PC-3 (cell line): ENCODE measurements around the gene UBL4A. TPM values are rescaled to one million over a fixed set of nuclear protein-coding genes. Genes with fewer than 3 reads are reported as not detected.

Source experiments
- ATAC-seq: fragments of 200-7000 bp; cut with Tn5 transposase; 2 replicates; pipeline ENCODE4 v1.9.1; 2020; ENCODE audit warnings: mild to moderate bottlenecking, moderate library complexity
- BruUV-seq: library from RNA; stranded (reverse); fragments of 400-500 nt; replicated peaks from 2 replicates; lab custom pipeline; 2021; lab: Mats Ljungman, UMichigan
- CTCF ChIA-PET: fragments of 300-600 bp; sonication (Branson Sonifier 250); formaldehyde crosslinking; loops from one replicate; lab custom pipeline; 2022; ENCODE audit warnings: antibody characterized with exemption; lab: Charles Lee
- POLR2A ChIA-PET: fragments of 300-600 bp; sonication (Branson Sonifier 250); formaldehyde crosslinking; loops from one replicate; lab custom pipeline; 2022; ENCODE audit warnings: antibody characterized with exemption; ENCODE audit not compliant: unreplicated experiment; lab: Charles Lee
- DNase-seq: peaks from one replicate; pipeline ENCODE4 v3.0.0-alpha.2; 2015
- H2AFZ ChIP-seq: fragments of 300-600 bp; sonication (generic); 2 replicates; pipeline ENCODE4 v1.6.0; 2016; ENCODE audit warnings: antibody characterized with exemption, low read length
- H3F3A ChIP-seq: fragments of 300-600 bp; sonication (generic); one replicate; pipeline ENCODE4 v1.6.0; 2017; ENCODE audit warnings: antibody characterized with exemption, low read length, control low read depth, mild to moderate bottlenecking; ENCODE audit not compliant: unreplicated experiment
- H3K27ac ChIP-seq: fragments of 300-600 bp; sonication (generic); 2 replicates; pipeline ENCODE4 v1.5.1; 2016; ENCODE audit warnings: mild to moderate bottlenecking, low read length
- H3K27me3 ChIP-seq: fragments of 300-600 bp; sonication (generic); 2 replicates; pipeline ENCODE4 v1.6.1; 2016; ENCODE audit warnings: low read length, mixed read lengths
- H3K36me3 ChIP-seq: fragments of 300-600 bp; sonication (generic); 2 replicates; pipeline ENCODE4 v1.6.1; 2016; ENCODE audit warnings: low read depth, mixed run types, low read length, mixed read lengths
- H3K4me1 ChIP-seq: fragments of 300-600 bp; sonication (generic); 2 replicates; pipeline ENCODE4 v1.5.1; 2016; ENCODE audit warnings: low read length; ENCODE audit not compliant: insufficient read depth
- H3K4me2 ChIP-seq: fragments of 300-600 bp; sonication (generic); 2 replicates; pipeline ENCODE4 v1.6.0; 2016; ENCODE audit warnings: low read length
- H3K4me3 ChIP-seq: fragments of 300-600 bp; sonication (generic); 2 replicates; pipeline ENCODE4 v1.5.1; 2016; ENCODE audit warnings: mild to moderate bottlenecking, low read length, mixed read lengths
- H3K79me2 ChIP-seq: fragments of 300-600 bp; sonication (generic); 2 replicates; pipeline ENCODE4 v1.6.1; 2017; ENCODE audit warnings: low read length, mixed read lengths
- H3K9ac ChIP-seq: fragments of 300-600 bp; sonication (generic); 2 replicates; pipeline ENCODE4 v1.6.0; 2016; ENCODE audit warnings: mild to moderate bottlenecking, low read length
- H3K9me2 ChIP-seq: fragments of 300-600 bp; sonication (generic); replicated peaks from 2 replicates; pipeline ENCODE4 v1.6.1; 2016; ENCODE audit warnings: mixed run types, low read length, mixed read lengths
- H3K9me3 ChIP-seq: fragments of 300-600 bp; sonication (generic); 2 replicates; pipeline ENCODE4 v1.6.1; 2016; ENCODE audit warnings: low read length, mixed read lengths
- H4K20me1 ChIP-seq: fragments of 300-600 bp; sonication (generic); 2 replicates; pipeline ENCODE4 v1.6.1; 2016; ENCODE audit warnings: low read length, mixed read lengths
- EZH2 ChIP-seq: fragments of 300-600 bp; sonication (generic); IDR thresholded peaks from one replicate; pipeline ENCODE4 v1.6.1; 2017; ENCODE audit warnings: antibody characterized with exemption, mild to moderate bottlenecking, low read length; ENCODE audit not compliant: unreplicated experiment
- EZH2phosphoT487 ChIP-seq: fragments of 300-600 bp; sonication (generic); IDR thresholded peaks from 2 replicates; pipeline ENCODE4 v1.6.1; 2018; ENCODE audit warnings: mild to moderate bottlenecking, antibody characterized with exemption, low read length, borderline replicate concordance
- intact Hi-C: fragments of 100-400 bp; cut with micrococcal nuclease; formaldehyde crosslinking; loops from 2 replicates; pipeline ENCODE4 v1.9.0; 2023
- microRNA-seq: library from miRNA; unstranded; fragments of <30 nt; microRNA quantifications from one replicate; pipeline ENCODE4 v1.1.0, GENCODE V29; 2020; ENCODE audit not compliant: unreplicated experiment
- total RNA-seq: library from RNA; depleted of rRNA; stranded (reverse); fragments of >200 nt; gene quantifications from 2 replicates; pipeline ENCODE4 v1.2.3, GENCODE V29; 2014; rRNA removed
- TF ChIP-seq, protein P1 (sequence below): fragments of 300-600 bp; sonication (generic); conservative IDR thresholded peaks from 2 replicates; pipeline ENCODE4 v1.5.1; 2017; ENCODE audit warnings: antibody characterized with exemption, low read depth, mild to moderate bottlenecking, low read length

Gene UBL4A
- total RNA-seq, 1 experiment from 2014 or later, result 92.3 TPM

DNA sequence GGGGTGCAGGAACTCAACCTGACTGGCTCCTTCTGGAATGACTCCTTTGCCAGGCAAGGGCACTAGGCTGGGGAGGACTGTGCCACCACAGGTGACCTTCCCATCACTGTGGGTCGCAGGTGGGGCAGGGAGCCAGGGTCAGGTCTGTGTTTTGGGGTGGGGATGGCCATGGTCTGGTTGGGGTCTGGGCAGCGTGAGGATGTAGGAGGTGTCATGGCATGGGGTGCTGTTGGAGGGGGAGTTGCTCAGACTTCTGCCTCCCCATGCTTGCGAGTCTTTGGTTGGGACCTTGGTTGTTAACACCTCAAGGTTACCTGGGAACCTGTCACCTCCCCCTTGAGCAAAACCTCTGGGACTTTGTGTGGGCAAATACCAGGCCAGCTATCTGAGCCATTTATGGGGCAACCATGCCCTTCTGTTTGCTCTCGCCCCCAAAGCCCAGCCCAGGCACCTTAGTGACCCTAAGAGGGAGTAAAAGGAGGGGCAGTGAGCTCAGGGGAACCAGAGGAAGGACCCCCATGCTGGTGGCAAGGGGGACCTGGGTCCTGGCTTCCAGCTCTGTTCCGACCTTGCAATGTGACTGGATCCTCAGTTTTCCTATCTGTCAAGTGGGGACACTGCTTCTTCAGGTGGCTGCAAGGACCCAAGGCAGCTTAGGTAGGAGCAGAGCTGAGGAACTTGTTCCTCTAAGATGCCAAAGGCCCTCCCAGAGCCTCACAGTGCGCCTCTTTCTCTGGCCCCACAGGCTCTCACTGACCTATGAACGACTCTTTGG lies 51.8 kb downstream of the UBL4A start:
- POLR2A ChIA-PET, result no interaction called here
- peaks cover 11% of the 10 kb centered on the region for H4K20me1 ChIP-seq

More for the DNA sequence above, 51.8 kb downstream of the UBL4A start:
- Histone ChIP-seq H3K9me2 (no peaks in the 10 kb centered on the region), H3K79me2 (peaks cover 42% of the 10 kb centered on the region), H3K27me3 (no peaks in the 10 kb centered on the region), H3F3A (no peaks in the 10 kb centered on the region), H3K9me3 (no peaks in the 10 kb centered on the region), H3K4me1 (peaks cover 27% of the 10 kb centered on the region), H3K27ac (no peak overlapping the region), H3K9ac (no peak overlapping the region), H2AFZ (no peak overlapping the region), H3K4me2 (no peak overlapping the region), H3K36me3 (no peaks in the 10 kb centered on the region; the same call in 1 of the 2 replicates), H3K4me3 (no peak overlapping the region)
- DNase-seq (no peak), ATAC-seq (no peak)
- no TSS peak for BruUV-seq
- TF ChIP-seq, protein P1, sequence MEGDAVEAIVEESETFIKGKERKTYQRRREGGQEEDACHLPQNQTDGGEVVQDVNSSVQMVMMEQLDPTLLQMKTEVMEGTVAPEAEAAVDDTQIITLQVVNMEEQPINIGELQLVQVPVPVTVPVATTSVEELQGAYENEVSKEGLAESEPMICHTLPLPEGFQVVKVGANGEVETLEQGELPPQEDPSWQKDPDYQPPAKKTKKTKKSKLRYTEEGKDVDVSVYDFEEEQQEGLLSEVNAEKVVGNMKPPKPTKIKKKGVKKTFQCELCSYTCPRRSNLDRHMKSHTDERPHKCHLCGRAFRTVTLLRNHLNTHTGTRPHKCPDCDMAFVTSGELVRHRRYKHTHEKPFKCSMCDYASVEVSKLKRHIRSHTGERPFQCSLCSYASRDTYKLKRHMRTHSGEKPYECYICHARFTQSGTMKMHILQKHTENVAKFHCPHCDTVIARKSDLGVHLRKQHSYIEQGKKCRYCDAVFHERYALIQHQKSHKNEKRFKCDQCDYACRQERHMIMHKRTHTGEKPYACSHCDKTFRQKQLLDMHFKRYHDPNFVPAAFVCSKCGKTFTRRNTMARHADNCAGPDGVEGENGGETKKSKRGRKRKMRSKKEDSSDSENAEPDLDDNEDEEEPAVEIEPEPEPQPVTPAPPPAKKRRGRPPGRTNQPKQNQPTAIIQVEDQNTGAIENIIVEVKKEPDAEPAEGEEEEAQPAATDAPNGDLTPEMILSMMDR, result no peak
- TF ChIP-seq EZH2 (no peak), EZH2phosphoT487 (no peak)
- CTCF ChIA-PET, result no interaction called here
- intact Hi-C loops, result no loop called here

Small RNA genes lying within 50 kb of the gene (microRNA-seq; reads per million reads assigned to microRNA genes)
- 1.0 reads per million for gene MIR6858

Other genes with a start within 250 kb of the UBL4A start
- gene OPN1MW3, start 229.0 kb downstream of the UBL4A start, total RNA-seq, result not detected in 2 replicates
- gene TEX28, start 191.5 kb downstream of the UBL4A start, total RNA-seq, result 0.11 TPM in 1 of 2 replicates, not detected in the other
- not detected in 2 replicates for gene TKTL1, start 190.8 kb downstream of the UBL4A start, total RNA-seq
- gene FLNA, start 112.0 kb downstream of the UBL4A start, total RNA-seq, result 2,058 and 3,170 TPM in 2 replicates
- 46.8 and 49.0 TPM in 2 replicates for gene EMD, start 107.3 kb downstream of the UBL4A start, total RNA-seq
- gene RPL10, start 88.2 kb downstream of the UBL4A start, total RNA-seq, result 2,879 and 3,401 TPM in 2 replicates
- gene DNASE1L1, start 77.4 kb downstream of the UBL4A start, total RNA-seq, result 29.8 TPM in 2 replicates
- gene TAFAZZIN, start 75.1 kb downstream of the UBL4A start, total RNA-seq, result 39.4 and 41.5 TPM in 2 replicates
- 68.7 and 94.0 TPM in 2 replicates for gene ATP6AP1, start 57.9 kb downstream of the UBL4A start, total RNA-seq
- gene GDI1, start 49.5 kb downstream of the UBL4A start, total RNA-seq, result 96.1 and 97.1 TPM in 2 replicates
- 53.8 and 76.7 TPM in 2 replicates for gene FAM50A, start 42.5 kb downstream of the UBL4A start, total RNA-seq
- gene PLXNA3, start 28.3 kb downstream of the UBL4A start, total RNA-seq, result 5.3 and 21.8 TPM in 2 replicates
- gene LAGE3, start 7.3 kb downstream of the UBL4A start, total RNA-seq, result 82.8 and 87.4 TPM in 2 replicates
- gene SLC10A3, start 4.0 kb upstream of the UBL4A start, total RNA-seq, result 42.1 and 50.6 TPM in 2 replicates
- 69.2 and 88.0 TPM in 2 replicates for gene FAM3A, start 29.6 kb upstream of the UBL4A start, total RNA-seq
- 121 and 147 TPM in 2 replicates for gene G6PD, start 60.2 kb upstream of the UBL4A start, total RNA-seq
- 34.3 and 39.6 TPM in 2 replicates for gene IKBKG, start 61.0 kb upstream of the UBL4A start, total RNA-seq
- gene CTAG1A, start 98.5 kb upstream of the UBL4A start, total RNA-seq, result not detected in 2 replicates
- not detected in 2 replicates for gene CTAG1B, start 132.7 kb upstream of the UBL4A start, total RNA-seq
- not detected in 2 replicates for gene CTAG2, start 167.0 kb upstream of the UBL4A start, total RNA-seq